IPS-18c (cell line): ENCODE data around the gene LRFN4.

Experiments
- H3K4me3 ChIP-seq: 2 replicates; pipeline ENCODE4 v1.7.0; 2013; ENCODE audit warnings: low read depth, mild to moderate bottlenecking, low read length, moderate library complexity; ENCODE audit not compliant: insufficient read depth
- H3K9me3 ChIP-seq: one replicate; pipeline ENCODE4 v1.6.1; 2013; ENCODE audit warnings: mild to moderate bottlenecking, low read length, moderate library complexity; ENCODE audit not compliant: control insufficient read depth, insufficient read depth

LRFN4 gene

GRCh38 chr11:66842896-66843775 is 13.7 kb upstream of the LRFN4 start, which contains the start of gene RCE1:
Gene RCE1, plus strand, starts transcription at chr11:66843441. Its CDS starts 15 bp downstream, at chr11:66843456.
- Histone ChIP-seq H3K4me3 (peak within 1 kb of the TSS; percentile 94), H3K9me3 (peaks cover 4% of the 10 kb centered on the region)

GRCh38 chr11:66843776-66844495 is 12.9 kb upstream of the LRFN4 start:
- Histone ChIP-seq H3K9me3 (peaks cover 4% of the 10 kb centered on the region), H3K4me3 (peak overlapping the region; percentile 94)

GRCh38 chr11:66844496-66845142 is 12.2 kb upstream of the LRFN4 start:
- Histone ChIP-seq H3K9me3 (peaks cover 4% of the 10 kb centered on the region), H3K4me3 (peak overlapping the region; percentile 94; the same call in 1 of the 2 replicates)

DNA sequence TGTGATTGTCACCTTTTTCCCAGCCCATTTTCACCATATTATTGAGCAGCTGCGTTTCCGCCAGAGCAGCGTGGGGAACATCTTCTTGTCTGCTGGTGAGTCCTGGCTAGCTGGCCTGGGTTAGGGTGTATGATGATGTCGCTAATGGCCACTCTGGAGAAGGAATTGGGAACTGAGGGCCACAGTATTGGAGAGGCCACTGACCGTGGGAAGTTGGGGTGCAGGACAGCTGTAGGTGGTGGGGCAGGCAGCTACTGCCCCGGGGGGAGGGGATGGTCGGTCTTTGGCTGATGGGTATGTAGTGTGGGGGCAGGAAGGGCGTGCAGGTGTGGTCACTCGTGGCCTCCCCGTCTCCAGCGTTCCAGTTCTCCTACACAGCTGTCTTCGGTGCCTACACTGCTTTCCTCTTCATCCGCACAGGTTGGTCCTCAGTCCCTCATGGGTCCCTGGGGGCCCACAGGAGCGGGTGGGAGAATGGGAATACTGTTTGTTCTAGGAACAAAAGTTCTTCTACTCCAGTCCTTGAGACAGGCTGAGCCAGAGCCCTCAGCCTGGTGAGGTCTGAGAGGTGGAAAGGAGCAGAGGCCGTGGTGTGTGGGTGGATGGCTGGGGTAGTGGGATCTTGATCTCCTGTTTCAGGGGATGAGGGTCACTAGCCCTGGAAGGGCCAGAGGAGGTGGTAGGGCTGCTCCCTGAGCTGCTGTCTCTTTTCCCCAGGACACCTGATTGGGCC is 11.6 kb upstream of the LRFN4 start:
- H3K4me3 ChIP-seq = no peak overlapping the region

GRCh38 chr11:66845876-66846212 is 11.0 kb upstream of the LRFN4 start:
- no peak overlapping the region for H3K4me3 ChIP-seq

More for the DNA sequence above, 11.6 kb upstream of the LRFN4 start:
- H3K9me3 ChIP-seq = peaks cover 4% of the 10 kb centered on the region

DNA sequence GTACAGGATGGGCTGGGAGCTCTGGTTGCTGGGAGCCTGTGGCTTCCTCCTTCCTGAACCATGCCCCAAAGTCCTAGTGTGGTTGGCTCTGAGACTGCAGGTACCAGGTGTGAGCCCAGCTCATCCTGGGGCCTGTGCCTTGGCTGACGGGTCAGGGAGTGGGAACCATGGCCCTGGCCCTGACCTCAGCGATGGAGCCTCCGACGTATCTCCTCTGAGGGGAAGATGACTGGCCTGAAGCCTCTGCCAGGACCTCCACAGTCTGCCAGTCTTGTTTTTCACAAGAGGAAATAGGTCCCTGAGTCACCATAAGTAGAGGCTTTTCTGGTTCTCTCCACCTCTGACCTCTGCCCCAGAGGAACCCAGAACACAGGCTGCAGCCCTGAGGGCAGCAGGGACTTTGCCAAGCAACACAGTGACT is 10.2 kb upstream of the LRFN4 start:
- no peak overlapping the region for H3K4me3 ChIP-seq
- peaks cover 6% of the 10 kb centered on the region for H3K9me3 ChIP-seq

More at GRCh38 chr11:66845876-66846212, 11.0 kb upstream of the LRFN4 start:
- peaks cover 4% of the 10 kb centered on the region for H3K9me3 ChIP-seq

DNA sequence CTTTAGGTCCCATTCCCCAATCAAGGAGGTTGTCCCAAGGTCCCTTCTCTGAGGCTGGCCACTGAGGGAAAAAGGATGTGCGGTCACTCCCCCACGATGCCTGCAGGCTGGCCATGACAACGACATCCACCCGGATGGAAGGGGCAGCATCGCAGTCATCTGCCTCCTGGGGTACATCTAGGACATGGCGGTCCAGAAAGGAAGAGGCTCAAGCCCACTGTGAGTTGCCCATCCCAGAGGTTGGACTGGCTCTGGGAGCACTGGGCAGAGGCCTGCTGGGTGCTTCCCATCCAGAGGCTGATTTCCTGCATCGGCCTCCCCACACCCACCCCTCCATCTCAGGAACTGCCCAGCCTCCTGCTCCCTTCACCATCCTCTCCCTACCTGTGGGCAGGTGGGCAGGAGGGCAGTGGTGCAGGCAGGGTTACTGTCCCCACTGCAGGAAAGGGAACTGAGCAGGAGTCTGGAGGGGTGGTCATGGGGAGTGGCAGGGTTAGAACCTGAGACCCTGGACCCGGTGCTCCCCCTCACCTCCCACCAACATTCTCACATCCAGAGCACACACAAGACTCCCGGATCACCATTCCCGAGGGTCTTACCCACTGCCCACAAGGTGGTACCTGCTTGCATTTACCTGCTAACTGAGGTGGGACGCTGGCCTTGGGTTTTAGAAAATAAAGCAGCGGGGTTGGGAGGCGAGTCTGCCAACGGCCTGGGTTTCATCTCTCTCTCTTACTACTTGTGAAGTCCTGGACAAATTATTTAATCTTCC is 9.2 kb upstream of the LRFN4 start:
- H3K4me3 ChIP-seq = no peak overlapping the region
- H3K9me3 ChIP-seq = peaks cover 6% of the 10 kb centered on the region

- Histone ChIP-seq H3K4me3 (no peak overlapping the region), H3K9me3 (peaks cover 6% of the 10 kb centered on the region)
These were observed 8.0 kb upstream of the LRFN4 start for GRCh38 chr11:66848671-66849500.

DNA sequence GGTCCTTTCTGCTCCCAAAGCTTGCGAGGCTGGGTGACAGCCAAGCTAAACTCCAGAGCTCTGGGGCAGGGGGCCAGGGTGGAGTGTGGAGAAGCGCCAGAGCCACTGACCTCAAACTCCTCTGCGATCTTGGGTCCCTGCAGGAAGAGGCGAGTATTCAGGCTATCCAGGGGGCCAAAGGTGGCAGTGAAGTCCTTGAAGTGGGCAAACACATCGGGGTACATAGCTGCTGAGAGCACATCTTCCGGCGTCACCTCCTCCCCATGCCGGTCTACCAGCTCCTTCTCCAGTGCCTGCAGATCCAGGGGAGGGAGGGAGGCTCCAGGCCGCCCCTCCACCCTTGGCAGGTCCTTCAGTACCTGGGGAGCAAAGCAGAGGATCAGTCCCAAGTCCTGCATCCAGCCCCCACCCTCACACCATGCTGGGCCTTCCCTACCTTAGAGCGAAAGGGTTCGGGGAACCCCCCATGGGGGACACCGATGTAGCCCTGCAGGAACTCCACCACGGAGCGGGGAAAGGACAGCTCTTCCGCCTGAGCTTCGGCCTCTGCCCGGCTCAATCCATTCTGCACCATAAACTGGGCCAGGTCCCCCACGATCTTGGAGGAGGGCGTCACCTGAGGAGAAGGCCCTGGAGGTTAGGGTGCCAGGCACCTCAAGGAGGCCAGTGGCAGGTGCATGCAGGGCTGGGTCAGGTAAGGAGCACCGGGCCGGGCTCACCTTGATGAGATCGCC is 7.2 kb upstream of the LRFN4 start:
- Histone ChIP-seq H3K4me3 (no peak overlapping the region), H3K9me3 (peaks cover 4% of the 10 kb centered on the region)

- H3K4me3 ChIP-seq = no peak overlapping the region
- peaks cover 6% of the 10 kb centered on the region for H3K9me3 ChIP-seq
These were observed 6.7 kb upstream of the LRFN4 start for GRCh38 chr11:66850235-66850587.

GRCh38 chr11:66850588-66851238 is 6.2 kb upstream of the LRFN4 start:
- H3K9me3 ChIP-seq = peaks cover 6% of the 10 kb centered on the region

DNA sequence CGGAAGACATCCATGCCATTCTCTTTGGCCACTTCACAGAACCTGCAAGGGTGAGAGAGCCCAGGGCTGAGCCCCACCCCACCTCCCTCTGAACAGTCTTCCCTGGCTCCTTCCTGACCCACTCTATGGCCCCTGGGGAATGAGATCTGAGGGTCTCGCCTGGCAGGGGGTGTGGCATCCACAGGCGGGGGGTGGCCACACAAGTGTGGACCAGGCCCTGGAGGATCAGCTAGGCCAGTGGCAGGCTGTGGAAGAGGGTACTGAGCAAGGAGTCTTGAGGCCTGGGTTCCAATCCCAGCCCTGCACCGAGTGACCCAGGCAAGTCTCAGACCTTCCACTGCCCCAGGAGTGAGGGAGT is 5.6 kb upstream of the LRFN4 start:
- Histone ChIP-seq H3K9me3 (peaks cover 6% of the 10 kb centered on the region), H3K4me3 (no peak overlapping the region)

More at GRCh38 chr11:66850588-66851238, 6.2 kb upstream of the LRFN4 start:
- no peak overlapping the region for H3K4me3 ChIP-seq

GRCh38 chr11:66851698-66852465 is 5.0 kb upstream of the LRFN4 start:
- H3K9me3 ChIP-seq = peaks cover 6% of the 10 kb centered on the region

More at GRCh38 chr11:66851698-66852465, 5.0 kb upstream of the LRFN4 start:
- no peak overlapping the region for H3K4me3 ChIP-seq
